SK-N-MC (cell line): ENCODE data around the gene CLSTN2.

Source experiments
- DNase-seq: peaks from one replicate; pipeline ENCODE4 v3.0.0-alpha.2; 2011; ENCODE audit warnings: low read depth, low spot score
- H3K27ac ChIP-seq: fragments of 200-600 bp; sonication (generic); 2 replicates; pipeline ENCODE4 v1.5.1; 2016; ENCODE audit warnings: mixed run types
- H3K36me3 ChIP-seq: fragments of 200-600 bp; sonication (generic); 2 replicates; pipeline ENCODE4 v1.6.1; 2017; ENCODE audit warnings: antibody characterized with exemption, low read length, mixed read lengths; ENCODE audit not compliant: insufficient read depth
- H3K4me3 ChIP-seq: fragments of 200-600 bp; sonication (generic); 2 replicates; pipeline ENCODE4 v1.5.1; 2016
- H3K9ac ChIP-seq: fragments of 200-600 bp; sonication (generic); 2 replicates; pipeline ENCODE4 v1.8.0; 2017; ENCODE audit warnings: mixed run types, mixed read lengths; ENCODE audit not compliant: insufficient read length
- H3K9me3 ChIP-seq: fragments of 200-600 bp; sonication (generic); 2 replicates; pipeline ENCODE4 v1.6.1; 2017; ENCODE audit warnings: low read depth, mild to moderate bottlenecking, antibody characterized with exemption, low read length, moderate library complexity, mixed read lengths
- EZH2 ChIP-seq: fragments of 200-600 bp; sonication (generic); IDR thresholded peaks from one replicate; pipeline ENCODE4 v1.6.1; 2017; ENCODE audit warnings: antibody characterized with exemption
- FOXP2 ChIP-seq: optimal IDR thresholded peaks from 2 replicates; pipeline ENCODE3; 2011; ENCODE audit warnings: mild to moderate bottlenecking, moderate library complexity; ENCODE audit not compliant: insufficient read depth; ENCODE audit errors: extremely low read length, control extremely low read depth
- POLR2AphosphoS5 ChIP-seq: IDR thresholded peaks from 2 replicates; pipeline ENCODE4 v1.6.1; 2012; ENCODE audit warnings: mild to moderate bottlenecking, low read depth, low read length, borderline replicate concordance

The CLSTN2 gene

DNA sequence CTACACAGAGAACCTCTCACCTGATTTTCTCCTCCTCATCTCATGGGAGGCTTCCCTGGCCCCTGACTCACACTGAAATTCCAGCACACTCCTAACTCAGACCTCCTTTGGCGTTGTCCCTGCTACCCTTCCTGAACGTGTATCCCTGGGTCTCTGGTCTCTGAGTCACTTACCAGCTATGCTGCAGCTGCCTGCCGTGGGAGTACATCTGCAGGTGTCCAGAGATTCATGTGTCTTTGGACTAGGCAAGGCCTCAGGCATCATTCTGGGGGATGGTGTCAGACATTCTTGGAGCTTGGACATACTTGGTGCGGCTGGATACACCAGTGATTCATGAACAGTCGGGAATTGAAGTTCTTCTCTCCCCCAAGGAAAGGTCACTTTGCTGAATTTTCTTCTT, 594.1 kb downstream of the CLSTN2 start:
- H3K9me3 ChIP-seq = no peaks in the 10 kb centered on the region
- TF ChIP-seq EZH2 (no peak), POLR2AphosphoS5 (no peak), FOXP2 (no peak)
- H3K4me3 ChIP-seq = no peak overlapping the region
- H3K9ac ChIP-seq = no peak overlapping the region
- H3K36me3 ChIP-seq = peaks cover 20% of the 10 kb centered on the region
- no peak overlapping the region for H3K27ac ChIP-seq
- no peak for DNase-seq

DNA sequence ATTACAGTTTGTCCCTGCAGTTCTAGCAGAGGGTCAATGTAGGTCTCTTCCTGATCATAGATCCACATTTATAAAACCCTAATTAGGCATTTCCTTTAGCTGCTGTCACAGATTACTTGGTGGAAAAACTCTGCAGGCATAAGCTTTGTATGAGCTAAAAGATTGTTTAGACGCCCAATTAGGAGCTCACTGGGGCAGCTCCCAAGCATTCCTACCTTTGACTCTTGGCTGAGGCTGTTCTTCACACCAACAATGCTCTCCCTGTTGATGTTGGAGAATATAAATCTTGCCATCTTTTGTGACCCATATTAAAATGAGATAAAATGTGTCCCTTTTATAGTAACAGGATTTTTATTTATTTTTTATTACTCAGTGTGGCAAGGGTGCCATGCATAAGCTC, 594.6 kb downstream of the CLSTN2 start:
- TF ChIP-seq FOXP2 (no peak), POLR2AphosphoS5 (no peak), EZH2 (no peak)
- no peak for DNase-seq

DNA sequence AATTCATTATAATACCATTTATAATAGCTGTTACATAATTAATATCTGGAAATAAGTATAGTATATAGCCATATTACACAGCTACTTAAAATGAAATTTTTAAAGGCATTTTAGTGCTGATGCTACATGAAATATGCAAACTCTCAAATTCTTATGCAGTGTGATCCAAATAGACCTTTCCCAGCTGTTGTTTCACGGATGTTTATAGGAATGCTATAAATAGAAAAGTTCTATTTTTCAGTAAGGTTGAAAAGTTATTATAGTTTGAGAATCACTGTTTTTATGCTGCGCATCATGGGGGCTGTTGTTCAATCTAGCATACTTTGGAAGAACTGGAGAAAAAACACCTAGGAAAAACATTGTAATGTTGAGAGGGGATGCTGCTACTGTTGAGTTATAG, 595.1 kb downstream of the CLSTN2 start:
- Histone ChIP-seq H3K9me3 (0 out of 2 replicates have a peak, but pooled peaks cover 3% of the 10 kb centered on the region), H3K4me3 (no peak overlapping the region), H3K27ac (no peak overlapping the region), H3K36me3 (peaks cover 30% of the 10 kb centered on the region), H3K9ac (no peak overlapping the region)
- no peak for TF ChIP-seq EZH2
- TF ChIP-seq FOXP2 = no peak
- no peak for TF ChIP-seq POLR2AphosphoS5
- DNase-seq = no peak

More for the DNA sequence above, 594.6 kb downstream of the CLSTN2 start:
- H3K4me3 ChIP-seq = no peak overlapping the region
- H3K27ac ChIP-seq = no peak overlapping the region
- no peak overlapping the region for H3K9ac ChIP-seq
- H3K9me3 ChIP-seq = no peaks in the 10 kb centered on the region
- peaks cover 24% of the 10 kb centered on the region for H3K36me3 ChIP-seq

DNA sequence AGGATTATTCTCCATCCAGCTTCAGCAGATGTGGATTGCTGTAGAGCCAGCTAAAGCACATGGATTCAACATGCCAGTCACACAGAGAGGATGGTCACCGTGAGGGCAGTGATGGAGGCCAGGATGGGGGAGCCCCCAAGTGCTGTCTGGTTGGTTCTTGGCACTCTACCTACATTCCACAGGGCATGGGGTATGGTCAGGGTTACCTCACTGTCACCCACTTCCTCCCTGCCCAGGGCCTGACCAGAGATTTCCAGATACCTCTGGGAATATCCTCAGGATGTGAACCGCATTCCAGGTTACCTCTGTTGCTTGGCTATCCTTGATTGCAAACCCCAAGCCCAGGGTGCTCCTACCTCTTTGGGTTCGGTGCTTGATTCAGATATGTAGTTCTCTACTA, 595.6 kb downstream of the CLSTN2 start:
- DNase-seq = no peak
- Histone ChIP-seq H3K27ac (no peak overlapping the region), H3K4me3 (no peak overlapping the region), H3K36me3 (peaks cover 33% of the 10 kb centered on the region), H3K9me3 (0 out of 2 replicates have a peak, but pooled peaks cover 5% of the 10 kb centered on the region), H3K9ac (no peak overlapping the region)
- TF ChIP-seq FOXP2 (no peak), EZH2 (no peak), POLR2AphosphoS5 (no peak)

DNA sequence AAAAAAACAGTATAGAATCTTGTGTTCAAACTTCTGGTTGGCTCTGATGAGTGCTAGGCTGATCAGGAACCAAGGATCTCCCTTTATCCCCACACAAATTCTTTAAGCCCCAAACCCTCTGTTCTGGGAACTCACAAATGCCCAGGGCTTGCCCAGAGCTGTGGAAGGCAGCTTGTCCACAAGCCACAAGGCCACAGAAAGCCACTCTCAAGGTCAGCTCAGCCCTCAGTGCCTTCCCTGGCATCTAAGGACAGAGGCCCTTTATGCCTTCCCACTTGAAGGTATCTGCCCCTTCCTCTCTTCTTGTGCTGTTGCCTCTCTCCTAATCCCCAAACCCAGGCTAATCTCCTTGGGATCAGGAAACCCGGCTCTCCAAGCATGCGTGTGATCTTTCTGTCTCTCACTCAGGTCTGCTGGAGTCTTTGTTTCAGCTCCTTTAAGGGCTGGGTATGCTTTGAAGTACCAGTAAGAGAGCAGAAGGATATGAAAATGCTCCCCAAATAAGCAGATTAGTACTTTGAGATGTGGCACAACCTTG, 597.9 kb downstream of the CLSTN2 start:
- H3K9me3 ChIP-seq = 0 out of 2 replicates have a peak, but pooled peaks cover 5% of the 10 kb centered on the region
- TF ChIP-seq FOXP2 (no peak), POLR2AphosphoS5 (no peak), EZH2 (no peak)
- DNase-seq = no peak
- H3K27ac ChIP-seq = no peak overlapping the region
- H3K4me3 ChIP-seq = no peak overlapping the region
- H3K9ac ChIP-seq = no peak overlapping the region
- H3K36me3 ChIP-seq = peaks cover 33% of the 10 kb centered on the region

DNA sequence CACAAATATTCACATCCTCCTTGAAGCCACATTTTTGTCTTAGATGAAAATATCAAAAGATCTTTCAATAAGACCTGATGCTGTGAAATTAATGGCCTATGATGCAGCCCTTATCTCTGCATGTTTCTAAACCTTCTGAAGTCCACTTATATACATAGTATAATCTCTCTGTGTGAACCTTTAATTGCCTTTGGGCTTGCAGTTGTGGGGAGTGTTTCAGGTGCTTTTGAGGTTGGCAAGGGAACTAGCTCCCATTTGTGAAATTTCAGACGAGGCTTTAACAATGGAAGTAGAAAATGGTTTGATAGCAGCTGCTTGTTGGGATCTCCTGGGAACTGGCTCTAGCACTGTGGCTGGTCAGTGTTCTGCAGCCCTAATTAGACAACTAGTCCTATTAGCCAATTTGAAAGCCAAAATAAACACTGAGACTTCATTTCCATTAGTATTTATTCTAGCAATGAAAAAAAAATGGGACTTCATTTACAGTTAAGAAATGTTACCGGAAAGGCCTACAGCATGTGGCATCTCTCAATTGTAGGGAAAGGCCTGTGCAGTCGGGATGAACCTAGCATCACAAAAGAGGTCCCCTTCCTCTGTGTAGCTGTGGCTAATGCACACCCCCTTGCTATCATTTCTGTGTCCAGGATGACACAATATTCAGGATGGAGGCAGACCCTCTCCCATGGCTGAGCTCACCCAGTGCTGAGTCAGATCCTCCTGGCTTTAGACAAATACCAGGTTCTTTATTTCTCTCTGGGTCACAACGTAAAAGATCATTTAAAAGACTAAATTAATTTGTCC, 602.1 kb downstream of the CLSTN2 start:
- DNase-seq = no peak
- no peak overlapping the region for H3K9ac ChIP-seq

DNA sequence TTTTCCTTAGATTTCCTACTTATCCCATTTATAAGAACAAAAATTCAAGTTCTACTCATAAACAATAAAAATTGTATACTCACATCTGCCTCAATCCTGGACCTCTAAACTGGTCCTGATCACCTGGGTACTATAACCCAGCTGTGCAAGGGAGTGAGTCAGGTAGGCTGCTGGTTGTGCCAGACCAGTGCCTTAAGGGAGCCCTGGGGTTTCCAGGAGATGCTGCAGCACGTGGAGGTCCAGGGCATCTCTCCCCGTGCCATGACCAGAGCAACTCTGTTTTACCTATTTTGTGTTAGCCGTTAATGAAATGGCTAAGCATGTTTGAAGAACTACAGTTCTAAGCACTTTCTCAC, 602.7 kb downstream of the CLSTN2 start:
- Histone ChIP-seq H3K9me3 (0 out of 2 replicates have a peak, but pooled peaks cover 5% of the 10 kb centered on the region), H3K27ac (no peak overlapping the region), H3K9ac (no peak overlapping the region), H3K4me3 (no peak overlapping the region), H3K36me3 (peaks cover 24% of the 10 kb centered on the region)
- TF ChIP-seq FOXP2 (no peak), EZH2 (no peak), POLR2AphosphoS5 (no peak)
- DNase-seq = no peak

More for the DNA sequence above, 602.1 kb downstream of the CLSTN2 start:
- Histone ChIP-seq H3K36me3 (peaks cover 29% of the 10 kb centered on the region), H3K4me3 (no peak overlapping the region), H3K27ac (no peak overlapping the region), H3K9me3 (0 out of 2 replicates have a peak, but pooled peaks cover 5% of the 10 kb centered on the region)
- no peak for TF ChIP-seq FOXP2
- TF ChIP-seq POLR2AphosphoS5 = no peak
- TF ChIP-seq EZH2 = no peak

DNA sequence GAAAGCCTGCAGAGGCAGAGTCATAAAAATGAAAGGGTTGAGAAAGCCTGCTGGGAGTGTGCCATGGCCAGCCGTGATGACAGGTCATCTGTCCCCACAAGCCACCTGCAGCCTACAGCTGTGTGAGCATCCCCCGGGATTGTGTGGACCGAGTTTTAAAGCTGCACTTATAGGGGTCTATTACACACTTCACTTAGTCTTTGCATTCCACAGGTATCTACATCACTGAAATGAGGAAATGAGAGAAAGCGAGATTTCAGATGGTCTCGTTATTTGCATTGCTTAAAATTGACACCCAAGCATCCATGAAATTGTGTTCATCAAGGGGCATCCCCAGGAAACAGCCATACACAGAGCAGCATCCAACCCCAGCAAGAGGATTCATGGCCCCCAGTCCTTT, 605.3 kb downstream of the CLSTN2 start:
- peaks cover 2% of the 10 kb centered on the region for H3K36me3 ChIP-seq
- DNase-seq = no peak
- H3K9ac ChIP-seq = no peak overlapping the region
- no peak overlapping the region for H3K4me3 ChIP-seq
- H3K27ac ChIP-seq = no peak overlapping the region
- H3K9me3 ChIP-seq = 0 out of 2 replicates have a peak, but pooled peaks cover under 1% of the 10 kb centered on the region
- TF ChIP-seq POLR2AphosphoS5 = no peak
- TF ChIP-seq EZH2 = no peak
- no peak for TF ChIP-seq FOXP2
